Astrocyte of the cerebellum (primary cell): ENCODE measurements around the gene TMEM184A.
"Not testable (repeated sequence)": the region's sequence is repeated elsewhere in the genome, so short reads cannot be mapped to it uniquely, and the experiment has no call there.

Source experiments
- DNase-seq: peaks from one replicate; pipeline ENCODE4 v3.0.0-alpha.2; 2011; ENCODE audit warnings: low read depth
- H3K4me3 ChIP-seq: 2 replicates; pipeline ENCODE4 v1.5.1; 2011; ENCODE audit warnings: mild to moderate bottlenecking, low read depth, low read length, moderate library complexity
- in situ Hi-C: cut with HindIII; loops from 2 replicates; pipeline ENCODE4 v1.10.0; 2017; ENCODE audit warnings: low sequenced_read_pairs
- TF ChIP-seq, protein P1 (sequence below): IDR thresholded peaks from 2 replicates; pipeline ENCODE4 v1.5.1; 2012; ENCODE audit warnings: low read length, low read depth, moderate library complexity, mild to moderate bottlenecking; ENCODE audit errors: missing control alignments

The TMEM184A gene

DNA sequence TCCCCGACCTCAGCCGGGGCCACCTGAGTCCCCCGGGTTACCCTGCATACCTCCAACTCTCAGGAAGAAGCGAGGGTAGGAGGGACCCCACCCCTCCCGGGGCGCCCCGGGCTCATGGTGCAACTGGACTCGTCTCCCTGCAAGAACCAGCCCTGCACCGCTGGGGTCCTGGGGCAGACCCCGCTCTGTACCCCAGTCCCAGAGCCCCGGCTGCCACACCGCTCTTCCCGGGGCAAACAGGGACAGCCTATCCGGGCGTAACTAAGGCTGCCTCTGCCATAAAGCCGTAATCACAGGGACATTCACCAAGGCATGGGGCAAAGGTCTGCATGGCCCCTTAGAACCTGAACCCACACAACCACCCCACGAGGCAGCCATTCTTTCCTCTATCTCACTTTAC is 32.2 kb downstream of the TMEM184A start:
- DNase-seq = no peak
- in situ Hi-C loops = no loop called here
- no peak overlapping the region for H3K4me3 ChIP-seq
- TF ChIP-seq, protein P1, sequence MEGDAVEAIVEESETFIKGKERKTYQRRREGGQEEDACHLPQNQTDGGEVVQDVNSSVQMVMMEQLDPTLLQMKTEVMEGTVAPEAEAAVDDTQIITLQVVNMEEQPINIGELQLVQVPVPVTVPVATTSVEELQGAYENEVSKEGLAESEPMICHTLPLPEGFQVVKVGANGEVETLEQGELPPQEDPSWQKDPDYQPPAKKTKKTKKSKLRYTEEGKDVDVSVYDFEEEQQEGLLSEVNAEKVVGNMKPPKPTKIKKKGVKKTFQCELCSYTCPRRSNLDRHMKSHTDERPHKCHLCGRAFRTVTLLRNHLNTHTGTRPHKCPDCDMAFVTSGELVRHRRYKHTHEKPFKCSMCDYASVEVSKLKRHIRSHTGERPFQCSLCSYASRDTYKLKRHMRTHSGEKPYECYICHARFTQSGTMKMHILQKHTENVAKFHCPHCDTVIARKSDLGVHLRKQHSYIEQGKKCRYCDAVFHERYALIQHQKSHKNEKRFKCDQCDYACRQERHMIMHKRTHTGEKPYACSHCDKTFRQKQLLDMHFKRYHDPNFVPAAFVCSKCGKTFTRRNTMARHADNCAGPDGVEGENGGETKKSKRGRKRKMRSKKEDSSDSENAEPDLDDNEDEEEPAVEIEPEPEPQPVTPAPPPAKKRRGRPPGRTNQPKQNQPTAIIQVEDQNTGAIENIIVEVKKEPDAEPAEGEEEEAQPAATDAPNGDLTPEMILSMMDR = no peak

DNA sequence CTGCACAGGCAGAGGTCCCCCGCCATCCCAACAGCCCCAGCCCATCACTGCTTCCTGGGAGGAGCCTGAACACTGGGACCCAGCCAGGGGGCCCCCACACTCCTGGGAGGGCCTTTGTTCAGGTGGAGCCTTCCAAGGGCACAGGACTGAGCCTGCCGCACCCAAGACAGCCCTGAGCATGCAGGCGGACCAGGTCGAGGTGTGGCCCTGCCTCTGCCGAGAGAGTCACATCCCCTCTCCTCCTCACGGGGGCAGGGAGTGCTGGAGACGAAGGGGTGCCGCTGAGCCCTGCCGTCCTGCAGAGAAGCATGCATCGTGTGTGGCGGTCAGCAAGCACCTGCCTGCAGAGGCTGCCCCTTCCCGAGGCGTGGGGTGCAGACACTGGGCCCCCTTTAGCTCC is 32.8 kb downstream of the TMEM184A start:
- TF ChIP-seq, protein P1 = no peak
- no peak overlapping the region for H3K4me3 ChIP-seq
- in situ Hi-C loops = no loop called here
- DNase-seq = no peak

DNA sequence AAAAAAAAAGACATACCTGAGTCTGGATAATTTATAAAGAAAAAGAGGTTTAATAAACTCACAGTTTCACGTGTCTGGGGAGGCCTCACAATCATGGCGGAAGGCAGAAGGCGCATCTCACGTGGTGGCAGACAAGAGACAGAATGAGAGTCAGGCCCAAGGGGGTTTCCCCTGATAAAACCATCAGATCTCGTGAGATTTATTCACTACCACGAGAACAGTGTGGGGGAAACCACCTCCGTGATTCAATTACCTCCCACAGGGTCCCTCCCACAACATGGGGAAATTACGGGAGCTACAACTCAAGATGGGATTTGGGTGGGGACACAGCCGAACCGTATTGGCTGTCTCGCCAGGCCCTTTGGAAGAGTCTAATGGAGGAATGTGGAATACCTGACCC is 34.5 kb downstream of the TMEM184A start:
- DNase-seq = no peak
- TF ChIP-seq, protein P1 = no peak
- H3K4me3 ChIP-seq = no peak overlapping the region
- in situ Hi-C loops = no loop called here

DNA sequence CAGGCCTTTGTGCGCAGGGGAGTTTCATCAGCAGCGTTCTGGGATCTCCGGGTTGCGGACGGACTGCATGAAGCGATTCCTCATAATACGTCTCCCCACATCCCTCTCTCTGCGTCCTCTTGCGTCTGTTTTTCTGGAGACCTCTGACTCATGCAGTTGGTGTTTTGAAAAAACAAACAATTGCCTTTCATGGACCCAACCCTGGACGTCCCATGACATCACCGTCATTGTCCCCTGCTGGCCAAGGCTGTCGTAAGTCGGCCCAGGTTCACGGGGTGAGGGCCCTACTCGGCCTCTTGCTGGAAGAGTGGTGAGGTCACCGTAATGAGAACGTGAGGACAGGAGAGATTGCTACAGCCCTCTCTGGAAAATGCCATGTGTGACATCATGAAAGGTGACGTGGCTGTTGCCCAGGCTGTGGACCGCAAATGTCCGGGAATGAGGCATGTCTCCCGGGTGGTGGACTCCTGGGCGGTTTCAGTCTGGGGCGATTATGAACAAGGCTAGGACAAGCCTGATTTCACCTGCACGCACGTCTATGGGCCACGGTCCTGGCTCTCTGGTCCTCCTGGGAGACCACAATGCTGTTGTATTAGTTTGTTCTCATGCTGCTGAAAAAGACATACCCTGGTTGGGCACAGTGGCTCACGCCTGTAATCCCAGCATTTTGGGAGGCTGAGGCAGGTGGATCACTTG is 35.3 kb downstream of the TMEM184A start:
- TF ChIP-seq, protein P1 = no peak
- H3K4me3 ChIP-seq = no peak overlapping the region
- in situ Hi-C loops = no loop called here
- DNase-seq = peak; percentile 67

DNA sequence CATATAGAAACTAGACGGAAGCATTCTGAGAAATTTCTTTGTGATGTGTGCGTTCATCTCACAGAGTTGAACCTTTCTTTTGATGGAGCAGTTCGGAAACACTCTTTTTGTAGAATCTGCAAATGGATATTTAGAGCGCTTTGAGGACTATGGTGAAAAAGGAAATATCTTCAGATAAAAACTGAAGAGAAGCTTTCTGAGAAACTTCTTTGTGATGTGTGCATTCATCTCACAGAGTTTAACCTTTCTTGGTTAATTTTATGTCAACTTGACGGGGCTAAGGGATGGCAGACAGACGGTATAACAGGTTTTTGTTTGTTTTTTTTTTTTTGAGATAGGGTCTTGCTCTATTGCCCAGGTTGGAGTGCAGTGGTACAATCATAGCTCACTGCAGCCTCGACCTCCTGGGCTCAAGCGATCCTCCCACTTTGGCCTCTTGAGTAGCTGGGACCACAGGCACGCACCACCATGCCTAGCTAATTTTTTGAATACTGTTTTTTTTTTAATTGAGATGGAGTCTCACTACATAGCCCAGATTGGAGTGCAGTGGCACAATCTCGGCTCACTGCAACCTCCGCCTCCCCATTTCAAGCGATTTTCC is 36.6 kb downstream of the TMEM184A start:
- in situ Hi-C loops, H3K4me3 ChIP-seq, DNase-seq: not testable (repeated sequence)

DNA sequence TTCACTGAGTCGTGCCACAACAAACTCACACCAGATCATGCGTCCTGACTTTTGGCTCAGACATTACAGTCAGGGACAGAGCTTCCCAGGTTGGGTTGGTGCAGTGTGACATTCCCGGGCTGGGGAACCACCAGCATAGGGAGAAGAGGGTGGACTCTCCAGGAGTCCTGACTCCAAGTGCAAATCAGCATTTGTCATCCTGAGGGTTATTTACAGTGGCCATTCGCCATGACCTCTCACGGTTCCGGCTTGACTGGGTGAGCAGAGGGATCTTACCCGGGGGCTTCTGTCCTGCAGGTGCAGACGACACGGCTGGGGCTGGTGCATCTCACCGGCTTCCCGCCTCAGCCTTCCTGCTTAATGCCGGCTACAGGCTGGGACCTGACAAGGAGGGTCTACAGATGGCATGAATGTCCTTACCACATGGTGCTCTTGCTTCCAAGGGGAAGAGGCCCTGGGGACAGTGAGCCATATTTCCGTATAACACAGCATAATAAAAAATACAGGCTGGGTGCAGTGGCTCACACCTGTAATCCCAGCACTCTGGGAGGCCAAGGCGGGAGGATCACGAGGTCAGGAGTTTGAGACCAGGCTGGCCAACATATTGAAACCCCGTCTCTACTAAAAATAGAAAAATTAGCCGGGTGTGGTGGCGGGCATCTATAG is 39.3 kb downstream of the TMEM184A start:
- in situ Hi-C loops = no loop called here

DNA sequence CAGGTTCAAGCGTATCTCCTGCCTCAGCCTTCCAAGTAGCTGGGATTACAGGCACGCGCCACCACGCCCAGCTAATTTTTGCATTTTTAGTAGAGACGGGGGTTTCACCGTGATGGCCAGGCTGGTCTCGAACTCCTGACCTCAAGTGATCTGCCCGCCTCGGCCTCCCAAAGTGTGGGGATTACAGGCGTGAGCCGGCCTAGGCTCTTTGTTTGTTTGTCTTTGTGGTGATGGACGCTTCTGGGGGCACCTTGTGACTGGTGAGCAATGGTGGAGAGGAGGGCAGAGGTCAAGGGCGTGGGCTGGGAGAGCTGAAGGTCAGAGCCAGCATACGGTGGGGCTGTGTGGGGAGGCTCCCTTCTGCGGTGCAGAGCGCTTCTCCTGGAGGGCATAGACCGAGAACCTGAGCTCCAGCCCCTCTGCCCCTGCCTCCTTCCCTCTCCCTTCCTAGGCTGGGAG is 40.5 kb downstream of the TMEM184A start:
- in situ Hi-C loops, H3K4me3 ChIP-seq, DNase-seq: not testable (repeated sequence)

More for the DNA sequence above, 39.3 kb downstream of the TMEM184A start:
- H3K4me3 ChIP-seq = no peak overlapping the region
- TF ChIP-seq, protein P1 = no peak
- DNase-seq = no peak
